IMR-90 (cell line): Measurements from ENCODE around the gene RPL15. TPM values are rescaled to one million over a fixed set of nuclear protein-coding genes. Genes with fewer than 3 reads are reported as not detected.

ENCODE experiments used
- CHD1 ChIP-seq: IDR thresholded peaks from 2 replicates; pipeline ENCODE4 v1.6.1; 2012; ENCODE audit warnings: low read depth, low read length, improper control_type of control experiment
- polyA plus RNA-seq, 3 experiments: library from polyadenylated mRNA; depleted of rRNA; stranded (reverse); fragments of >200 nt; gene quantifications; 2 replicates each; pipeline ENCODE4 v1.2.3, GENCODE V29; 2012; ENCODE audit warnings: low replicate concordance in 1 of 3
- total RNA-seq: library from RNA; depleted of rRNA; stranded (reverse); fragments of >200 nt; gene quantifications from 2 replicates; pipeline ENCODE4 v1.2.3, GENCODE V29; 2012; rRNA removed

Gene RPL15
- total and polyA plus RNA-seq, 2 of the 4 experiments (the other 2 are of a cell fraction), result 1,419 to 4,701 TPM

DNA sequence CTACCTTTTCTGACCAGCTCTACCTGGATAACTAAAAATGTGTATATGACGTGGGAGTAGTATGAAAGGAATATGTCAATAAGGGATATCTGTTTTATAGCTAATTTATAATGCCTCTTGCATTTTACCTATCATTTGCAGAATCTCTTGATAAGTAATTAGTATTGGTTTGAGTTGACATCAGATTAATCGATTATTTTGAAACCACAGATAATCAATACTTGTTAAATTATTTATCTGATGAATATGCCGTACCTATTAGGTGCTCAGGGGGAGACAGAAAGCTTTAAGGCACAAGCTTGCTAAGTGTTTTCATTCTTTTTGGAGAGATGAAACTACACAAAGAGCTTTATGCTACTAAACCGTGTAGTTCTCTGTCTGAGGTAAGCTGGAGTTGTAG is 52.5 kb downstream of the RPL15 start (continued):
- TF ChIP-seq CHD1, result no peak

Other genes starting within 250 kb of the RPL15 start
- 54.1 and 87.8 TPM in 2 replicates for gene UBE2E1, start 111.2 kb upstream of the RPL15 start, total RNA-seq
- gene UBE2E1, start 111.2 kb upstream of the RPL15 start, polyA plus RNA-seq (2012; rRNA removed), result 72.0 and 91.6 TPM in 2 replicates
- 6.8 and 16.1 TPM in 2 replicates for gene NKIRAS1, start 142 bp upstream of the RPL15 start, total RNA-seq
- 5.6 and 6.1 TPM in 2 replicates for gene NKIRAS1, start 142 bp upstream of the RPL15 start, polyA plus RNA-seq (2012; rRNA removed)
- 41.0 and 46.1 TPM in 2 replicates for gene NR1D2, start 28.2 kb downstream of the RPL15 start, total RNA-seq
- 7.5 and 8.1 TPM in 2 replicates for gene NR1D2, start 28.2 kb downstream of the RPL15 start, polyA plus RNA-seq (2012; rRNA removed)